HCT116 (cell line): Measurements from ENCODE around the gene HIP1R. TPM values are rescaled to one million over a fixed set of nuclear protein-coding genes. Genes with fewer than 3 reads are reported as not detected.

ENCODE experiments used
- ATAC-seq: fragments of 200-7000 bp; cut with Tn5 transposase; 2 replicates; pipeline ENCODE4 v1.9.1; 2020; ENCODE audit warnings: mild to moderate bottlenecking, moderate library complexity
- BruUV-seq: library from RNA; stranded (reverse); fragments of 400-500 nt; replicated peaks from 2 replicates; lab custom pipeline; 2021; lab: Mats Ljungman, UMichigan
- CTCF ChIA-PET: fragments of 300-600 bp; sonication (Branson Sonifier 250); formaldehyde crosslinking; loops from one replicate; lab custom pipeline; 2021; ENCODE audit warnings: antibody characterized with exemption; lab: Charles Lee
- POLR2A ChIA-PET: fragments of 300-600, 350-600 bp; sonication (Branson Sonifier 250); formaldehyde crosslinking; loops from one replicate; lab custom pipeline; 2021; ENCODE audit warnings: antibody characterized with exemption; lab: Charles Lee
- RAD21 ChIA-PET, 2 experiments: fragments of 300-600 bp; sonication (Branson Sonifier 250); formaldehyde crosslinking; loops; one replicate each; lab custom pipeline; 2023; ENCODE audit warnings: low total read pairs in 2 of 2; ENCODE audit not compliant: uncharacterized antibody in 2 of 2, unreplicated experiment in 2 of 2, low non-redundant PET in 1 of 2; lab: Charles Lee
- DNase-seq: peaks from one replicate; pipeline ENCODE4 v3.0.0-alpha.2; 2010; ENCODE audit warnings: low read depth, low spot score
- H2AFZ ChIP-seq: fragments of 200-600 bp; shearing (Covaris generic), sonication (generic); 2 replicates; pipeline ENCODE4 v1.6.1; 2017; ENCODE audit warnings: low read depth, mixed run types, mixed read lengths, antibody characterized with exemption, low read length; ENCODE audit not compliant: poor library complexity, severe bottlenecking
- H3K27ac ChIP-seq: 2 replicates; pipeline ENCODE4 v1.5.1; 2012; ENCODE audit warnings: low read depth, low read length
- H3K27me3 ChIP-seq: fragments of 200-600 bp; sonication (generic); 2 replicates; pipeline ENCODE4 v1.6.1; 2016; ENCODE audit warnings: mixed run types, low read length, mixed read lengths; ENCODE audit not compliant: insufficient read depth
- H3K36me3 ChIP-seq, 2 experiments: fragments of 200-500 bp in 1 of 2; fragments of 200-600 bp in 1 of 2; sonication (Bioruptor generic) in 1 of 2; sonication (generic) in 1 of 2; 2 replicates each; pipeline versions ENCODE4 v1.5.1 to v1.6.1; 2014 to 2016; ENCODE audit warnings: low read length in 2 of 2, inconsistent platforms in 1 of 2, mixed read lengths in 1 of 2, mixed run types in 1 of 2; ENCODE audit not compliant: insufficient read depth in 2 of 2, control insufficient read depth in 1 of 2
- H3K4me1 ChIP-seq, 2 experiments: fragments of 200-600 bp in 1 of 2; sonication (generic) in 1 of 2; 2 replicates each; pipeline versions ENCODE4 v1.5.1 to v1.6.1; 2012 to 2017; ENCODE audit warnings: low read length in 2 of 2, inconsistent platforms in 1 of 2, mild to moderate bottlenecking in 1 of 2, mixed read lengths in 1 of 2, mixed run types in 1 of 2, moderate library complexity in 1 of 2; ENCODE audit not compliant: insufficient read depth in 2 of 2, control insufficient read depth in 1 of 2
- H3K4me2 ChIP-seq: fragments of 200-600 bp; sonication (generic); 2 replicates; pipeline ENCODE4 v1.6.1; 2017; ENCODE audit warnings: mixed run types, low read length, mixed read lengths
- H3K4me3 ChIP-seq, 2 experiments: fragments of 200-600 bp in 1 of 2; sonication (generic) in 1 of 2; replicated peaks in 1 of 2; 2 replicates each; pipeline ENCODE4 v1.5.1; 2011 to 2016; ENCODE audit warnings: low read length in 2 of 2, control low read depth in 1 of 2, low read depth in 1 of 2, mild to moderate bottlenecking in 1 of 2, mixed read lengths in 1 of 2, mixed run types in 1 of 2
- H3K79me2 ChIP-seq: fragments of 200-600 bp; sonication (generic); 2 replicates; pipeline ENCODE4 v1.6.1; 2017; ENCODE audit warnings: mild to moderate bottlenecking, mixed run types, low read length, moderate library complexity, mixed read lengths; ENCODE audit not compliant: insufficient read depth
- H3K9ac ChIP-seq: fragments of 200-600 bp; sonication (generic); 2 replicates; pipeline ENCODE4 v1.6.1; 2016; ENCODE audit warnings: low read length, mixed read lengths
- H3K9me2 ChIP-seq: fragments of 200-600 bp; sonication (generic), shearing (Covaris generic); 2 replicates; pipeline ENCODE4 v1.6.1; 2017; ENCODE audit warnings: mixed run types, mild to moderate bottlenecking, moderate library complexity; ENCODE audit not compliant: insufficient read depth
- H3K9me3 ChIP-seq, 2 experiments: fragments of 200-500 bp in 1 of 2; fragments of 200-600 bp in 1 of 2; sonication (Bioruptor generic) in 1 of 2; sonication (generic) in 1 of 2; 2 replicates each; pipeline ENCODE4 v1.6.1; 2014 to 2017; ENCODE audit warnings: low read length in 2 of 2, mixed read lengths in 2 of 2, inconsistent platforms in 1 of 2, low read depth in 1 of 2, mild to moderate bottlenecking in 1 of 2, mixed run types in 1 of 2, moderate library complexity in 1 of 2; ENCODE audit not compliant: control insufficient read depth in 1 of 2, insufficient read depth in 1 of 2
- H4K20me1 ChIP-seq: fragments of 200-600 bp; sonication (generic), shearing (Covaris generic); 2 replicates; pipeline ENCODE4 v1.6.1; 2017; ENCODE audit warnings: mixed run types, mild to moderate bottlenecking, moderate library complexity; ENCODE audit not compliant: insufficient read depth
- CBX3 ChIP-seq: IDR thresholded peaks from 2 replicates; pipeline ENCODE4 v1.6.1; 2012; ENCODE audit warnings: low read depth
- FOSL1 ChIP-seq: IDR thresholded peaks from 2 replicates; pipeline ENCODE4 v1.6.1; 2012; ENCODE audit warnings: low read depth
- POLR2AphosphoS5 ChIP-seq: IDR thresholded peaks from 2 replicates; pipeline ENCODE4 v1.6.1; 2011; ENCODE audit warnings: mild to moderate bottlenecking, low read depth, low read length, moderate library complexity
- SP1 ChIP-seq: IDR thresholded peaks from 2 replicates; pipeline ENCODE4 v1.6.1; 2012; ENCODE audit warnings: low read depth
- ZFX ChIP-seq: fragments of 450-650 bp; IDR thresholded peaks from 2 replicates; pipeline ENCODE4 v1.6.1; 2017
- intact Hi-C: fragments of 100-400 bp; cut with micrococcal nuclease; formaldehyde crosslinking; loops from 2 replicates; pipeline ENCODE4 v1.10.0; 2022
- total RNA-seq: library from RNA; stranded (reverse); gene quantifications from one replicate; pipeline ENCODE4 v1.2.1, GENCODE V29; 2021; ENCODE audit not compliant: unreplicated experiment

Gene HIP1R
- total RNA-seq, 1 experiment from 2014 or later = 57.8 TPM

DNA sequence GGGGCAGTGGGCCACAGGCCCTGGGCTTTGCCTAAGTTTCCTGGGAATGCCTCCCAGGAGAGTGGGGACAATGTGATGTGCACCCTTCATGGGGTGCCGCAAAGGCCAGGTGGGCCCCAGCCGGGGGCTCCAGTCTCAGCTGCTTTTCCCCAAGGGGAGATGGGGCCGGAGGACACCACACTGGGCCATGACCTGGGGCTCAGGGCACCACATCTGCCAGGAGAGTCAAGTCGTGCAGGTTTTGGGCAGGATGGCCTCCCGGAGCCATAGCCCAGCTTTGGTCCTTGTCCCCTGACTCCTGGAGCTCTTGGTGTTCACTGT lies 12.2 kb downstream of the HIP1R start:
- Histone ChIP-seq H3K27ac (no peak overlapping the region), H3K4me2 (no peak overlapping the region), H3K9me2 (no peaks in the 10 kb centered on the region), H4K20me1 (no peaks in the 10 kb centered on the region), H3K4me3 (no peak overlapping the region), H3K27me3 (no peaks in the 10 kb centered on the region), H3K9me3 (no peaks in the 10 kb centered on the region), H3K79me2 (peaks cover 46% of the 10 kb centered on the region), H3K4me1 (no peaks in the 10 kb centered on the region), H2AFZ (no peak overlapping the region), H3K36me3 (peaks cover 0 to 3% of the 10 kb centered on the region in 2 experiments; a peak in 2 of 4 replicates), H3K9ac (no peak overlapping the region)
- BruUV-seq = no TSS peak
- DNase-seq (no peak), ATAC-seq (no peak)
- POLR2A ChIA-PET = no interaction called here
- RAD21 ChIA-PET = no interaction called here
- TF ChIP-seq CBX3 (no peak), SP1 (no peak)
- intact Hi-C loops = no loop called here
- CTCF ChIA-PET = no interaction called here

DNA sequence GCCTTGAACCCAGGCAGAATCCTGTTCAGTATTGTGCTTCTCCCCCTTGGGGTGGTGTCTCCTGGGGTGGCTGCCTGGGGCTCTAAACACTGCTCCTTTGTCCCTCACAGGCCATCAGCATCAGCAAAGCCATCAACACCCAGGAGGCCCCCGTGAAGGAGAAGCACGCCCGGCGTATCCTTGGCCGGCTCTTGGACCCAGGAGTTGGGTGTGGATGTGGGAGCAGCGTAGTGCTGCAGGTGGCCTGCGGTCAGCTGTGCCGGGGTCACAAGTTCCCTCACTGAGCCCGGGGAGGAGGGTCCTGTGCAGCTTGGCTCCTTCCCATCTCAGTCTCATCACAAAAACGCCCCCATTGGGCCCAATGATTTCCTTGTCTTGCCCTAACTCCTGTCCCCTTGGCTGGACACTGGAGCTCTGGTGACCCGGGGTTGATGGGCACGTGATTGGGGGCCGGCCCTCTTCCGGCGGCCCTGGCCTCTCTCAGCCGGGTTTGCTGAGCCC lies 12.7 kb downstream of the HIP1R start:
- intact Hi-C loops = no loop called here
- POLR2A ChIA-PET = no interaction called here
- RAD21 ChIA-PET = no interaction called here

More for the DNA sequence above, 12.7 kb downstream of the HIP1R start:
- TF ChIP-seq FOSL1 (no peak), POLR2AphosphoS5 (no peak), ZFX (no peak)
- TF ChIP-seq, all 23 proteins: peak for 0
- Histone ChIP-seq H3K9ac (no peak overlapping the region), H4K20me1 (no peaks in the 10 kb centered on the region), H2AFZ (no peak overlapping the region), H3K4me1 (no peaks in the 10 kb centered on the region), H3K9me3 (no peaks in the 10 kb centered on the region), H3K4me3 (no peak overlapping the region), H3K79me2 (peaks cover 41% of the 10 kb centered on the region), H3K27ac (no peak overlapping the region), H3K36me3 (peaks cover 0 to 3% of the 10 kb centered on the region in 2 experiments; a peak in 2 of 4 replicates), H3K27me3 (no peaks in the 10 kb centered on the region), H3K4me2 (no peak overlapping the region), H3K9me2 (no peaks in the 10 kb centered on the region)
- DNase-seq (no peak), ATAC-seq (no peak)
- CTCF ChIA-PET = no interaction called here
- no TSS peak for BruUV-seq
